Stimulated activated CD4-positive, alpha-beta T cell treated with anti-CD3 and anti-CD28 coated beads, Interleukin-4, amount 100 ng/mL, for 24 hours (primary cell): Measurements from ENCODE around the gene RIPK4.
"Not testable (repeated sequence)": the region's sequence is repeated elsewhere in the genome, so short reads cannot be mapped to it uniquely, and the experiment has no call there.

ENCODE experiments used
- DNase-seq: peaks from one replicate; pipeline ENCODE4 v3.0.0-alpha.2; 2020

RIPK4 gene

DNA sequence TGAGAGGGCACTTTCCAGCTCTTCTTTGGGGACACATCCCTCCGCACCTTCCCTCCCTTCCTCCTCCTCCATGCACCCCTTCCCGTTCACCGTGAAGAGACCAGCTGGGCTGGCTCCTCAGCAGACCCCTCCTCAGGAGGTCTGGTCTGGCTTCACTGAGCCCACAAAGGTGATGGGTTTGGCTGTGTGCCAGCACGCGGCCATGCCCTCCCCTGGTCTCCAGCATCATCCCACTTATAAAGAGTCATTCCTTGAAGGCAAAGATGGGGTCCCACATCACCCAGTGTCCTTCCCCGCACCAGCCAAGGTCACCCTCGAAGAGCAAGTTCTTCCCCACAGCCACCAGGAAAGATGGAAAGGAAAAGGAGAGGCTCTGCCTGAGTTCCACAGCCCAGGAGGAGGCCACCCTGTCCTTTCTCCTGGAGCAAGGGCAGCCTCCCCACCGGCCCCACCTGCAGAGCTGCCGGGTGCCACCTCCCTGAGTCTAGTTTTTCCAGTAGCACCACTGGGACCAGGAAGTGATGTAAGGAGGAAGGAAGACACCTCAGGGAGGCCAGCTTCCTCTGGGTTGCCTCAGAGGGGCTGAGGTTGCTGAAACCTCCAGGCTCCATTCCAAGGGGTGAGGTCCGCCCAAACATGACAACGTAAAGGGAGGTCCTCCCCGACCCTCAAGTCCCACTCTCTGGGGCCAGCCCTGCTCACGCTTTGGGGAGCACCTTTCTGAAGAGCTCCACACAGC lies 32.7 kb downstream of the RIPK4 start:
- DNase-seq: no peak

DNA sequence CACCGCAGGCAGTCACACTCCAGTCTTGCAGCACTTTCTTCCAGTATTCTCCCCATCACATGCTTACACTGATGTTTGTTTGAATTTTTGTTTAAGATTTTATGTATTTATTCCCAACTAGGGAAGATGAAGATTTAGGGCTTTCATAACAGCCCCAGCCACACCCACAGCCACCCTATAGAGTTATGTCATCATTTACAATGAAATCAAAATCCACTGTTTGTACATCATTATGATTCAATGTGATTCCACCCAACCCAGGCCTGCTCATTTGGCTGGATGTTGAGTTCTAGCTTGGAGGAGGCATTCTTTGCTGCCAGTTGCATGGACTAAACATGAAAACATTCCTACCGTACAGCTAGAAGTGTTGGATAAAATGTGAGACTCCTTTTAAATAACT lies 35.8 kb downstream of the RIPK4 start:
- no peak for DNase-seq

DNA sequence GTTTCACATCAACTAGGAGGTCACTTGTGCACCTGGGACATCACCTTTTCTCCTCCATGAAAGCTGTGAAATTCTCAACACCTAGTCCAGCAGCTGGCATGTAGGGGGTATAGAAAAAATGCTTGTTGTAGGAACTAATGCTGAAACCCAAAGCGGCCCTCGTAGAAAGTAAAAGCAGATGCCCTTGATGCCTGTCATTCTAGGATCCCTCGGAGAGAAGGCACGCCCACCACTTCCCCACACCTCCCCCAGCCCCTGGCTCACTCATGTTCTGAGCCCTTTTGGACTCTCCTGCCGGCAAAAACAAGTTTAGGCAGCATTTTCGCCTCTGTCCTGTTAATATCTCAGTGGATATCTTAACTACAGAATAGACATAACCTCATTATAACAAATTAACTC lies 36.5 kb downstream of the RIPK4 start:
- no peak for DNase-seq

DNA sequence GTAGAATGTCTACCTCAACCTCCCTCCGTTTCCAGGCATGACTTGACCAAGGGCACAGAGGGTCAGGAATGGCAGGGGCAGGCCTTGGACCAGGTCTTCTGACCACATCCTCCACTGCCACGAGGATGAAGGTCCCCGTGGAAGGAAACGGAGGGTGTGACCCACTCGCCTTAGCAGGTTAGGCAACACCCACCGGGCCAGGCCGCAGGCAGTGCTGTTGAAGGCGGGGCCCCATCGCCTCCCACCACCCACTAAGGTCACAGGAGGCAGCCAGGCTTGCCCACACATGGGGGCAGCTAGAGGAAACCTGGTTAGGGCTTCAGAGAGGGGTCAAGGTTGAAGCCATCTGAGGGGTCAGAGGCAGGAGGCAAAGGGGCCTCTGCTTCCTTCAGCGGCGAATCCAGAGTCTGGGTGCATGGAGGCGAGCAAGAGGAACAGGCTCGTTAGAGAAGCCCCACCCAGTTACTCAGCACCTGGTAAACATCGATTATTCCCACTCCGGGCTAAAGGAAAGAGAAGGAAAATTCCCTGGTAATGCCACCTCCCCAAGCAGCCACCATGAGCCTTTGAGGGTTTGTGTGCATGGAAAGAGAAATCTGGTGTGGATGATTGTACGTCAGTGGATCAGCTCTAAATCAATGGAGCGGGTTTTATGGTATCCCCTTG lies 37.0 kb downstream of the RIPK4 start:
- no peak for DNase-seq

DNA sequence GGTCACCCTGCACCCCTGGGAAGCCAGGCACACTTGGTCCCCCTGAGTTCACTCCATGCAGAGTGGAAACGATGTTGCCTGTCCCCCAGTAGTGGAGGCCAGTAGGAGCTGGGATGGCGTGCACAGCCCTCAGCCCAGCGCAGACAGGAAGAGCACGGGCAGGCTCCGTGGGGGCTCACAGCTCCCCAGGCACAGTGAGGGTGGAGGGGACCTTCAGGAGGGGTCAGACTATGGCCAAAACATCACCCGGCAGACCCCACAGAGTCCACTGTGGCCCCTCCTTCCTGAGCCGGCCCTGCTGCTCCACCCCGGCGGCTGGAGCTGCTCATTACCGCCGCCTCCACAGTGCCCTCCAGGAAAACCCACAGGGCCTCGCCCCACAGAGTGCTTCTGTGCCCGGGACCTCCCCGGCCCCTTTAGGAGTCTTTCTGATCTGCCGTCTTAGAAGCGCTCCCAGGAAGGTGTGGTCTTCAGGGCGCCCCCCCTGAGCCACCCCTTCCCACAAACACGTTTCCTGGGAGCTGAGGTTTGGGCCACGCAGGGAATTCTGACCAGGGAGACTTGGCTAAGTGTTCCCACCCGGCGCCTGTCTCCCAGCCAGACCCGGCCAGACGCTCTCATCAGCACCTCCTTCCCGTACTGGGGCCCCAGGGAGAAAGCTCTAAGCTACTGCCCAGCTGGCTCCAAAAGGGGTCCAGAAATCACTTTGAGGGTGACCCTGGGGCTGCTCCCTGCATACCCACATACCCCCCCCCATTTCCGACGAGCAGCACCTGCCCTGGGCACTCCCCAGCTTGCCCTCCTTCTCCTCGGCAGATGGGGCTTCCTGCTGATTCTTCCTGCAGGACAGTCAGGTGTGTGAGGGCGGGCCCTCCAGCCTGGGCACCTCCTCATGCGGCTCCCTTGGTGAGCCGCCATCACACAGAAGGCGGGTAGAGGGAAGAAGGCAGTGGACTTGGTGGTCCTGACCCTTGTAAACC lies 38.8 kb downstream of the RIPK4 start:
- no peak for DNase-seq

- no peak for DNase-seq
These were observed 39.7 kb downstream of the RIPK4 start for GRCh38 chr21:41726970-41727783.

- no peak for DNase-seq
These were observed 40.3 kb downstream of the RIPK4 start for GRCh38 chr21:41726630-41726969.

GRCh38 chr21:41726058-41726558 lies 40.7 kb downstream of the RIPK4 start:
- DNase-seq: no peak

- no peak for DNase-seq
These were observed 41.3 kb downstream of the RIPK4 start for GRCh38 chr21:41725421-41726031.

- DNase-seq: not testable (repeated sequence)
These were observed 43.0 kb downstream of the RIPK4 start for GRCh38 chr21:41723835-41724234.

DNA sequence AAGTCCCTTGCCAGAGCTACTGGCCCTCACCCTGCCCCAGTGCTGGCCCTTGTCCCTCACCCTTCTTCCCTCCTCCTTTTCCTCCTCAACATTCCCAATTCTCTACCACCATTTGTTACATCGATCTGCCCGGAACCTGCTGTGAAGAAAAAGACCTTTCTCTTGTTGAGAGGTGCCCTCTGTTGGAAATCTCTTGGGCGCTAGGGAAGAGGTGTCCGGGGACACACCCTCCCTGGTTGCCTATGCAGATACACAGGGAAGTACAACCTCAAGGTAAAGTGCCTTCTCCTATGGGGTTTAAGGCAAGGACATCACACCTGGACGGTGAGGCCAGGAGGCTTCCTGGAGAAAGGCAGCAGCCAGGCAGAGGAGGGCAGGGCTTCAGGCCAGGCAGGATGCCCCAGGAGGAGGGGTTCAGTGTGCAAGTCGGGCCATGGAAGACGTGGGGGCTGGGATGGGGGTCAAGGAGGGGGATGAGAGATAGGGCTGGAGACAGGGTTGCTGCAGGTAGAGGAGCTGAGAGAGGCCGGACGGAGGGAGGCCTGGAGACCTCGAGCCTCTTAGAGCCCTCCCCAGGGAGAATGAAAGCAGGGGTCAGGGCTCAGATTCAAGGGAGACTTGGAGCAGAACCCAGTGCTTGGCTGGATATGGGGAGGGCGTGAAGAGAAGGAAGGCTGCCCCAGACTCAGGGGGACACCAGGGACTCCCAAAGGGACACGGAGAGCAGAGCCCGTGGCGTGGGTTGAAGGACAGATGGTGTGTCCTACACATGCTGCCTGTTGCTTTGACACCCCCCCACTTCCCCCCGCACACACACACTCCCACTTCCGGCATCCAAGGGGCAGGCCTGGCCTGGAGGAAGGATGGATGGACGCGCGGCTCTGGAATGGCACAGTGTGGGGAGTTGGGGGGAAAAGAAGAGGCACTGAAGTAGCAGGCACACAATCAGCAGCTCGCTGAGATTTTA lies 44.5 kb downstream of the RIPK4 start:
- DNase-seq: no peak

GRCh38 chr21:41720250-41720649 lies 46.6 kb downstream of the RIPK4 start:
- DNase-seq: no peak

DNA sequence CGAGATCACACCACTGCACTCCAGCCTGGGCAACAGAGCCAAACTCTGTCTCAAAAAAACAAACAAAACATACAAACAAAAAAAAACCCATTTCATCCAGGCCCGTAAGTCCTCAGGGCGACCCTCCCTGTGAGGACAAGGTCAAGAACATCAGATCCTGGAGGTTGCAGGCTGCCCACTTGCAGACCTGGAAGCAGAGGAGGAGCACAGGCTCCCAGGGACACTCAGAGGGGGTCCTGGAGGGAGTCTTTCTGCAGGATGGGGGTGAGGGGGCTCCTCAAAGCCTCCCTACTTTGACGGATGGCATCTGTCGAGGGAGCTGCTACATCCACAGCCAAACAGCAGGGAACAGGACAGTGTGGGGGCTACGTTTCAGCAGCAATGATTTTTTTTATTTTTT lies 47.2 kb downstream of the RIPK4 start:
- DNase-seq: no peak

GRCh38 chr21:41717573-41718330 lies 49.1 kb downstream of the RIPK4 start:
- no peak for DNase-seq

- DNase-seq: no peak
These were observed 50.1 kb downstream of the RIPK4 start for GRCh38 chr21:41716751-41717150.

DNA sequence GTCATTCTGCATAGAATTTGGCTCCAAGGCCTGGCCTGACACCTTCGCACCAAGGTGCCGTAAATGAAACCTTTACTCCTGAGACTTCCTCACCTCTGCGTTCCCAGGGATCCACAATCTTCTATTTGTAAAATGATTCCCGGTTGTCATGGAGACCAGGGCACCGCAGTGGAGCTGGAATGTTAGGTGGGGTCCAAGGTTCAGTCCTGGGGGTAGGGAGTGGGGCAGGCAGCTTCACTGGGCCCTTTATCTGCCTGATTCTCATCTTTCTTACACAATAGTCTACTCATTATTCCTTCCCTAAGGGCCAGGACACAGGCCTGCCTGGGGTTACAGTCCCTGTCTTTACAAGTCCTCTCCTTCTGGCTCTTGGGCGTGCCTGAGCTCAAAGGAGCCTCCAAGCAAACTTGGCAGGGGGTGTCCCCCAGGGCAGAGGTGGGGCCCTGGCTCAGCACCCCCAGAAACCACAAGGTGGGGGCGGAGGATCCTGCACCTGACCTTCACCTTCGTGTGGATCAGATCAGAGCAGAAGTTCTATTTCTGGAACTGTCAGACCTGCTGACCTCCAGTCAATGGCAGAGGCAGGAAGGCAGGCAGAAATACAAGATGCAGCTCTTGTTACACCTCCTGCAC lies 51.1 kb downstream of the RIPK4 start:
- DNase-seq: no peak

- DNase-seq: not testable (repeated sequence)
These were observed 52.5 kb downstream of the RIPK4 start for GRCh38 chr21:41714299-41714865.

- DNase-seq: no peak
These were observed 53.2 kb downstream of the RIPK4 start for GRCh38 chr21:41713495-41714281.
